Fibroblast of skin of left quadriceps (primary cell): ENCODE measurements around the gene CTRL.
"Not testable (repeated sequence)": the region's sequence is repeated elsewhere in the genome, so short reads cannot be mapped to it uniquely, and the experiment has no call there.

Source experiments
- DNase-seq, 2 experiments: peaks; one replicate each; pipeline ENCODE4 v3.0.0-alpha.2; 2013; ENCODE audit warnings: low read depth in 2 of 2

Gene CTRL

GRCh38 chr16:67941469-67942199, 10.0 kb upstream of the CTRL start:
- DNase-seq: no peak

- no peak for DNase-seq
These were observed 8.9 kb upstream of the CTRL start for GRCh38 chr16:67940446-67941089.

- no peak for DNase-seq
These were observed 8.1 kb upstream of the CTRL start for GRCh38 chr16:67939507-67940445.

- not testable (repeated sequence) for DNase-seq
These were observed 6.1 kb upstream of the CTRL start for GRCh38 chr16:67937713-67938112.

GRCh38 chr16:67936880-67937605, 5.4 kb upstream of the CTRL start:
- DNase-seq: no peak

- no peak for DNase-seq
These were observed 4.6 kb upstream of the CTRL start, which contains the start of gene PSMB10 for GRCh38 chr16:67936124-67936879. TSS of gene PSMB10 (minus strand) at chr16:67936850. CDS start at chr16:67936749, 101 bp downstream.

- DNase-seq: peak; percentile 72
These were observed 3.9 kb upstream of the CTRL start for GRCh38 chr16:67935402-67936123.

GRCh38 chr16:67935101-67935401, 3.4 kb upstream of the CTRL start:
- no peak for DNase-seq

- DNase-seq: no peak
These were observed 2.8 kb upstream of the CTRL start for GRCh38 chr16:67934306-67935100.

GRCh38 chr16:67933805-67934204, 2.1 kb upstream of the CTRL start:
- no peak for DNase-seq

- DNase-seq: no peak
These were observed 789 bp upstream of the CTRL start for GRCh38 chr16:67932462-67932840.

- DNase-seq: no peak
These were observed 917 bp downstream of the CTRL start for GRCh38 chr16:67930678-67931211.

GRCh38 chr16:67930191-67930590, 1.5 kb downstream of the CTRL start:
- DNase-seq: no peak

GRCh38 chr16:67928561-67929364, 2.9 kb downstream of the CTRL start:
- no peak for DNase-seq

- DNase-seq: no peak
These were observed 3.5 kb downstream of the CTRL start for GRCh38 chr16:67928147-67928546.

- no peak for DNase-seq
These were observed 4.3 kb downstream of the CTRL start for GRCh38 chr16:67927131-67927941.

GRCh38 chr16:67926181-67926750, 5.4 kb downstream of the CTRL start:
- DNase-seq: no peak
